HepG2 (cell line): Measurements from ENCODE around the gene KLF11. TPM values are rescaled to one million over a fixed set of nuclear protein-coding genes. Genes with fewer than 3 reads are reported as not detected.
A peak's percentile ranks its signal among the peaks of the same experiment; 100 is the strongest.

Experiments used
- ATAC-seq: fragments of 200-7000 bp; cut with Tn5 transposase; 3 replicates; pipeline ENCODE4 v1.9.1; 2020; ENCODE audit warnings: mild to moderate bottlenecking, moderate library complexity
- BruUV-seq: library from RNA; stranded (reverse); fragments of 400-500 nt; replicated peaks from 2 replicates; lab custom pipeline; 2021; lab: Mats Ljungman, UMichigan
- CTCF ChIA-PET: fragments of 300-600 bp; formaldehyde crosslinking; extraction: SDS; loops from one replicate; lab custom pipeline; 2021; ENCODE audit warnings: low total read pairs, inconsistent platforms, low intra/inter-chr PET ratio; lab: Yijun Ruan, JAX
- POLR2A ChIA-PET: fragments of 350-600 bp; sonication (Branson Sonifier 250); formaldehyde crosslinking; loops from one replicate; lab custom pipeline; 2020; ENCODE audit warnings: antibody characterized with exemption, inconsistent platforms; lab: Yijun Ruan, JAX
- DNase-seq: peaks from one replicate; pipeline ENCODE4 v3.0.0-alpha.2; 2015; ENCODE audit warnings: low spot score
- FAIRE-seq: peaks from 3 replicates; lab custom pipeline; 2011; peaks lifted over from hg19 to GRCh38; lab: Jason Lieb, UNC
- H2AFZ ChIP-seq: one replicate; pipeline ENCODE4 v1.6.1; 2011; ENCODE audit warnings: low read length, inconsistent platforms
- H3K27ac ChIP-seq: fragments of 300-600 bp; 3 replicates; pipeline ENCODE4 v1.8.0; 2011; ENCODE audit warnings: mixed run types, mild to moderate bottlenecking, mixed read lengths, low read length, inconsistent platforms; ENCODE audit not compliant: insufficient read depth; ENCODE audit errors: extremely low read length
- H3K27me3 ChIP-seq, 2 experiments: fragments of 200-600 bp in 1 of 2; 2 replicates in 1 of 2; 3 replicates in 1 of 2; pipeline versions ENCODE4 v1.6.0 to v1.8.0; 2011; ENCODE audit warnings: low read length in 2 of 2, mild to moderate bottlenecking in 2 of 2, moderate library complexity in 2 of 2, inconsistent platforms in 1 of 2; ENCODE audit not compliant: insufficient read depth in 2 of 2, control insufficient read depth in 1 of 2
- H3K36me3 ChIP-seq, 2 experiments: fragments of 200-600 bp in 1 of 2; replicated peaks in 1 of 2; 2 replicates in 1 of 2; 3 replicates in 1 of 2; pipeline versions ENCODE4 v1.5.1 to v1.8.0; 2011; ENCODE audit warnings: low read length in 2 of 2, inconsistent platforms in 1 of 2; ENCODE audit not compliant: insufficient read depth in 2 of 2, control insufficient read depth in 1 of 2
- H3K4me1 ChIP-seq: 2 replicates; pipeline ENCODE4 v1.5.1; 2012; ENCODE audit warnings: low read length, inconsistent platforms; ENCODE audit not compliant: insufficient read depth
- H3K4me2 ChIP-seq: 2 replicates; pipeline ENCODE4 v1.6.0; 2011; ENCODE audit warnings: low read depth, low read length, inconsistent platforms
- H3K4me3 ChIP-seq, 3 experiments: fragments of 200-600 bp in 1 of 3; sonication (generic), shearing (Covaris generic) in 1 of 3; replicated peaks in 1 of 3; 2 replicates each; pipeline ENCODE4 v1.5.1; 2011 to 2016; ENCODE audit warnings: low read length in 3 of 3, inconsistent platforms in 2 of 3, low read depth in 2 of 3, mild to moderate bottlenecking in 2 of 3, control low read depth in 1 of 3, mixed read lengths in 1 of 3; ENCODE audit not compliant: insufficient read depth in 1 of 3
- H3K79me2 ChIP-seq: one replicate; pipeline ENCODE4 v1.6.1; 2011; ENCODE audit warnings: low read length, inconsistent platforms; ENCODE audit not compliant: insufficient read depth
- H3K9ac ChIP-seq: 2 replicates; pipeline ENCODE4 v1.6.0; 2011; ENCODE audit warnings: mild to moderate bottlenecking, low read depth, low read length, inconsistent platforms; ENCODE audit not compliant: insufficient read depth
- H3K9me3 ChIP-seq: 2 replicates; pipeline ENCODE4 v1.5.1; 2012; ENCODE audit warnings: mild to moderate bottlenecking, low read length
- H4K20me1 ChIP-seq: 2 replicates; pipeline ENCODE4 v1.6.0; 2011; ENCODE audit warnings: inconsistent platforms, mild to moderate bottlenecking, low read length, moderate library complexity; ENCODE audit not compliant: insufficient read depth
- MTF2 ChIP-seq: sonication (generic); formaldehyde crosslinking; IDR thresholded peaks from 2 replicates; pipeline ENCODE4 v1.5.0; 2020; ENCODE audit warnings: missing genetic modification reagents, borderline replicate concordance
- NFATC3 ChIP-seq: sonication (generic); formaldehyde crosslinking; IDR thresholded peaks from 2 replicates; pipeline ENCODE4 v1.5.1; 2020; ENCODE audit warnings: mild to moderate bottlenecking, missing genetic modification reagents
- ZNF350 ChIP-seq: sonication (generic); formaldehyde crosslinking; IDR thresholded peaks from 2 replicates; pipeline ENCODE4 v1.4.0; 2020; ENCODE audit warnings: mild to moderate bottlenecking, low read depth, missing genetic modification reagents, borderline replicate concordance
- WGBS: methylation state at CpG from one replicate; pipeline ENCODE4 v1.1.6; 2017; ENCODE audit warnings: low lambda C conversion rate; 5-methylcytosine and 5-hydroxymethylcytosine counted together
- in situ Hi-C: cut with HindIII; loops from 2 replicates; pipeline ENCODE4 v1.10.0; 2017; ENCODE audit warnings: low pct_unique_long_range_greater_than_20kb; ENCODE audit not compliant: extremely low pct_ligation_motif_present
- intact Hi-C: fragments of 100-400 bp; cut with micrococcal nuclease; formaldehyde crosslinking; loops from one replicate; pipeline ENCODE4 v1.10.0; 2022; ENCODE audit not compliant: unreplicated experiment
- polyA plus RNA-seq, 8 experiments: library from polyadenylated mRNA; depleted of rRNA in 3 of 8; stranded (reverse) in 7 of 8; unstranded in 1 of 8; fragments of >200 nt; fragmentation: Illumina TruSeq in 4 of 8; extraction: Trizol in 4 of 8; gene quantifications; 2 replicates each; pipeline versions ENCODE4 v1.2.1 to v1.2.3, GENCODE V29; 2011 to 2016; ENCODE audit warnings: low read depth in 4 of 8, missing spikeins in 1 of 8, mixed read lengths in 1 of 8; ENCODE audit not compliant: insufficient read depth in 1 of 8
- total RNA-seq, 5 experiments: library from RNA; depleted of rRNA; stranded (reverse); fragments of >200 nt; fragmentation: Illumina TruSeq; extraction: Trizol; gene quantifications; 2 replicates each; pipeline ENCODE4 v1.2.3, GENCODE V29; 2016; ENCODE audit warnings: low read depth in 1 of 5
- TF ChIP-seq, protein P1 (sequence below): sonication (generic); formaldehyde crosslinking; IDR thresholded peaks from one replicate; pipeline ENCODE4 v1.5.1; 2020; ENCODE audit warnings: mild to moderate bottlenecking, missing genetic modification reagents; ENCODE audit errors: not compliant biosample characterization
- TF ChIP-seq, protein P2 (sequence below): sonication (generic); formaldehyde crosslinking; IDR thresholded peaks from 2 replicates; pipeline ENCODE4 v1.5.1; 2020; ENCODE audit warnings: mild to moderate bottlenecking, missing genetic modification reagents, moderate library complexity

KLF11 gene
- total and polyA plus RNA-seq, 2 of the 13 experiments (the other 11 are each of a cell fraction or from before 2014, with no cell fraction given), result 2.5 to 11.8 TPM

DNA sequence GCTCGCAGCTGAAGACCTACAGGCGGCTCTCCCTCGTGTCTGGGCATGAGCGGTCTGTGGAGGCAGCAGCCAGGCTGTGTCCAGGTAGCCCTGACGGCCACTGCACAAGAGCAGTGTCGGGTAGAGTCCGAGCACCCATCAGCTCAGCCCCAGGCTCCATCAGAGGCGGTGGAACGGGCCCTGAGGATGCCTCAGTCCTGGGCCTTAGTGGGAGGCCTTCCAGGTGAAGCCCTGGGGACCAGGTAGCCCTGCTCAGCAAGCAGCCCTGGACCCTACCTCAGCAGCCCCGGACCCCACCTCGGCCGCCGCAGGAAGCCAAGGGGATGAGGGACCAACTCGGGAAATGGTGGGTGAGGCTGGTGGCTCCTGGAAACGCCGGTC, 21.3 kb upstream of the KLF11 start:
- Histone ChIP-seq H3K9ac (no peak overlapping the region), H3K4me1 (peaks cover 28% of the 10 kb centered on the region), H3K27me3 (peaks cover 10 to 54% of the 10 kb centered on the region in 2 experiments; a peak in 4 of 5 replicates), H3K79me2 (no peaks in the 10 kb centered on the region), H2AFZ (no peak overlapping the region), H3K36me3 (no peaks in the 10 kb centered on the region), H4K20me1 (no peaks in the 10 kb centered on the region), H3K27ac (no peak overlapping the region), H3K9me3 (no peaks in the 10 kb centered on the region), H3K4me3 (no peak overlapping the region), H3K4me2 (peak overlapping the region; percentile 22; the same call in 1 of the 2 replicates)
- peak; percentile 59 for ATAC-seq
- TF ChIP-seq, protein P1, sequence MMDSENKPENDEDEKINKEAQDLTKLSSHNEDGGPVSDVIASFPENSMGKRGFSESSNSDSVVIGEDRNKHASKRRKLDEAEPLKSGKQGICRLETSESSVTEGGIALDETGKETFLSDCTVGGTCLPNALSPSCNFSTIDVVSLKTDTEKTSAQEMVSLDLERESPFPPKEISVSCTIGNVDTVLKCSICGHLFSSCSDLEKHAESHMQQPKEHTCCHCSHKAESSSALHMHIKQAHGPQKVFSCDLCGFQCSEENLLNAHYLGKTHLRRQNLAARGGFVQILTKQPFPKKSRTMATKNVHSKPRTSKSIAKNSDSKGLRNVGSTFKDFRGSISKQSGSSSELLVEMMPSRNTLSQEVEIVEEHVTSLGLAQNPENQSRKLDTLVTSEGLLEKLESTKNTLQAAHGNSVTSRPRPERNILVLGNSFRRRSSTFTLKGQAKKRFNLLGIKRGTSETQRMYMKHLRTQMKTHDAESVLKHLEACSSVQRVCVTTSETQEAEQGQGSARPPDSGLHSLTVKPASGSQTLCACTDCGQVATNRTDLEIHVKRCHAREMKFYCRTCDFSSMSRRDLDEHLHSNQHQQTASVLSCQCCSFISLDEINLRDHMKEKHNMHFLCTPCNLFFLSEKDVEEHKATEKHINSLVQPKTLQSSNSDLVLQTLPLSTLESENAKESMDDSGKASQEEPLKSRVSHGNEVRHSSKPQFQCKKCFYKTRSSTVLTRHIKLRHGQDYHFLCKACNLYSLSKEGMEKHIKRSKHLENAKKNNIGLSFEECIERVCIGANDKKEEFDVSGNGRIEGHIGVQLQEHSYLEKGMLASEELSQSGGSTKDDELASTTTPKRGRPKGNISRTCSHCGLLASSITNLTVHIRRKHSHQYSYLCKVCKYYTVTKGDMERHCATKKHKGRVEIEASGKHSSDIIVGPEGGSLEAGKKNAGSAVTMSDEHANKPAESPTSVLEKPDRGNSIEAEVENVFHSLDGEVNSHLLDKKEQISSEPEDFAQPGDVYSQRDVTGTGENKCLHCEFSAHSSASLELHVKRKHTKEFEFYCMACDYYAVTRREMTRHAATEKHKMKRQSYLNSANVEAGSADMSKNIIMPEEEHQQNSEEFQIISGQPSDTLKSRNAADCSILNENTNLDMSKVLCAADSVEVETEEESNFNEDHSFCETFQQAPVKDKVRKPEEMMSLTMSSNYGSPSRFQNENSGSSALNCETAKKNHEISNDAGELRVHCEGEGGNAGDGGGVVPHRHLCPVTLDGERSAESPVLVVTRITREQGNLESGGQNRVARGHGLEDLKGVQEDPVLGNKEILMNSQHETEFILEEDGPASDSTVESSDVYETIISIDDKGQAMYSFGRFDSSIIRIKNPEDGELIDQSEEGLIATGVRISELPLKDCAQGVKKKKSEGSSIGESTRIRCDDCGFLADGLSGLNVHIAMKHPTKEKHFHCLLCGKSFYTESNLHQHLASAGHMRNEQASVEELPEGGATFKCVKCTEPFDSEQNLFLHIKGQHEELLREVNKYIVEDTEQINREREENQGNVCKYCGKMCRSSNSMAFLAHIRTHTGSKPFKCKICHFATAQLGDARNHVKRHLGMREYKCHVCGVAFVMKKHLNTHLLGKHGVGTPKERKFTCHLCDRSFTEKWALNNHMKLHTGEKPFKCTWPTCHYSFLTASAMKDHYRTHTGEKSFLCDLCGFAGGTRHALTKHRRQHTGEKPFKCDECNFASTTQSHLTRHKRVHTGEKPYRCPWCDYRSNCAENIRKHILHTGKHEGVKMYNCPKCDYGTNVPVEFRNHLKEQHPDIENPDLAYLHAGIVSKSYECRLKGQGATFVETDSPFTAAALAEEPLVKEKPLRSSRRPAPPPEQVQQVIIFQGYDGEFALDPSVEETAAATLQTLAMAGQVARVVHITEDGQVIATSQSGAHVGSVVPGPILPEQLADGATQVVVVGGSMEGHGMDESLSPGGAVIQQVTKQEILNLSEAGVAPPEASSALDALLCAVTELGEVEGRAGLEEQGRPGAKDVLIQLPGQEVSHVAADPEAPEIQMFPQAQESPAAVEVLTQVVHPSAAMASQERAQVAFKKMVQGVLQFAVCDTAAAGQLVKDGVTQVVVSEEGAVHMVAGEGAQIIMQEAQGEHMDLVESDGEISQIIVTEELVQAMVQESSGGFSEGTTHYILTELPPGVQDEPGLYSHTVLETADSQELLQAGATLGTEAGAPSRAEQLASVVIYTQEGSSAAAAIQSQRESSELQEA (CRISPR knock-in tag), result peak; percentile 39
- TF ChIP-seq MTF2 (CRISPR knock-in tag), result 0 out of 2 replicates have a peak, but pooled peaks have one; percentile 10
- TF ChIP-seq ZNF350 (CRISPR knock-in tag), result peak; percentile 13; the same call in 1 of the 2 replicates
- TF ChIP-seq, protein P2, sequence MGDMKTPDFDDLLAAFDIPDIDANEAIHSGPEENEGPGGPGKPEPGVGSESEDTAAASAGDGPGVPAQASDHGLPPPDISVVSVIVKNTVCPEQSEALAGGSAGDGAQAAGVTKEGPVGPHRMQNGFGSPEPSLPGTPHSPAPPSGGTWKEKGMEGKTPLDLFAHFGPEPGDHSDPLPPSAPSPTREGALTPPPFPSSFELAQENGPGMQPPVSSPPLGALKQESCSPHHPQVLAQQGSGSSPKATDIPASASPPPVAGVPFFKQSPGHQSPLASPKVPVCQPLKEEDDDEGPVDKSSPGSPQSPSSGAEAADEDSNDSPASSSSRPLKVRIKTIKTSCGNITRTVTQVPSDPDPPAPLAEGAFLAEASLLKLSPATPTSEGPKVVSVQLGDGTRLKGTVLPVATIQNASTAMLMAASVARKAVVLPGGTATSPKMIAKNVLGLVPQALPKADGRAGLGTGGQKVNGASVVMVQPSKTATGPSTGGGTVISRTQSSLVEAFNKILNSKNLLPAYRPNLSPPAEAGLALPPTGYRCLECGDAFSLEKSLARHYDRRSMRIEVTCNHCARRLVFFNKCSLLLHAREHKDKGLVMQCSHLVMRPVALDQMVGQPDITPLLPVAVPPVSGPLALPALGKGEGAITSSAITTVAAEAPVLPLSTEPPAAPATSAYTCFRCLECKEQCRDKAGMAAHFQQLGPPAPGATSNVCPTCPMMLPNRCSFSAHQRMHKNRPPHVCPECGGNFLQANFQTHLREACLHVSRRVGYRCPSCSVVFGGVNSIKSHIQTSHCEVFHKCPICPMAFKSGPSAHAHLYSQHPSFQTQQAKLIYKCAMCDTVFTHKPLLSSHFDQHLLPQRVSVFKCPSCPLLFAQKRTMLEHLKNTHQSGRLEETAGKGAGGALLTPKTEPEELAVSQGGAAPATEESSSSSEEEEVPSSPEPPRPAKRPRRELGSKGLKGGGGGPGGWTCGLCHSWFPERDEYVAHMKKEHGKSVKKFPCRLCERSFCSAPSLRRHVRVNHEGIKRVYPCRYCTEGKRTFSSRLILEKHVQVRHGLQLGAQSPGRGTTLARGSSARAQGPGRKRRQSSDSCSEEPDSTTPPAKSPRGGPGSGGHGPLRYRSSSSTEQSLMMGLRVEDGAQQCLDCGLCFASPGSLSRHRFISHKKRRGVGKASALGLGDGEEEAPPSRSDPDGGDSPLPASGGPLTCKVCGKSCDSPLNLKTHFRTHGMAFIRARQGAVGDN (CRISPR knock-in tag), result peak; percentile 46
- no peak for TF ChIP-seq NFATC3 (CRISPR knock-in tag)
- no TSS peak for BruUV-seq
- no peak for DNase-seq
- ChIA-PET POLR2A (interaction anchor here (1.1 to 1.3 kb wide), 2 partner anchors 9 to 179 kb away, joined by 3 read pairs; partner anchors contain the start of gene TAF1B), CTCF (no interaction called here)
- 54% methylated on average over 12 of the region's 16 CpGs for WGBS
- intact Hi-C loops (loop anchor here (2.0 kb wide), 1 partner anchor 223 kb away; no protein-coding TSS in a partner anchor), in situ Hi-C loops (no loop called here)
- FAIRE-seq, result no peak
